K562 treated with DMSO at 1 percent for 12 hours (cell line): ENCODE results near the gene NCL. TPM values are rescaled to one million over a fixed set of nuclear protein-coding genes. Genes with fewer than 3 reads are reported as not detected.

Experiments
- total RNA-seq: library from RNA; unstranded; fragments of 300-600 nt; gene quantifications from 2 replicates; pipeline ENCODE4 v1.2.3, GENCODE V29; 2022; ENCODE audit not compliant: insufficient read depth

The NCL gene, protein sequence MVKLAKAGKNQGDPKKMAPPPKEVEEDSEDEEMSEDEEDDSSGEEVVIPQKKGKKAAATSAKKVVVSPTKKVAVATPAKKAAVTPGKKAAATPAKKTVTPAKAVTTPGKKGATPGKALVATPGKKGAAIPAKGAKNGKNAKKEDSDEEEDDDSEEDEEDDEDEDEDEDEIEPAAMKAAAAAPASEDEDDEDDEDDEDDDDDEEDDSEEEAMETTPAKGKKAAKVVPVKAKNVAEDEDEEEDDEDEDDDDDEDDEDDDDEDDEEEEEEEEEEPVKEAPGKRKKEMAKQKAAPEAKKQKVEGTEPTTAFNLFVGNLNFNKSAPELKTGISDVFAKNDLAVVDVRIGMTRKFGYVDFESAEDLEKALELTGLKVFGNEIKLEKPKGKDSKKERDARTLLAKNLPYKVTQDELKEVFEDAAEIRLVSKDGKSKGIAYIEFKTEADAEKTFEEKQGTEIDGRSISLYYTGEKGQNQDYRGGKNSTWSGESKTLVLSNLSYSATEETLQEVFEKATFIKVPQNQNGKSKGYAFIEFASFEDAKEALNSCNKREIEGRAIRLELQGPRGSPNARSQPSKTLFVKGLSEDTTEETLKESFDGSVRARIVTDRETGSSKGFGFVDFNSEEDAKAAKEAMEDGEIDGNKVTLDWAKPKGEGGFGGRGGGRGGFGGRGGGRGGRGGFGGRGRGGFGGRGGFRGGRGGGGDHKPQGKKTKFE
- 66.9 and 145 TPM in 2 replicates for total RNA-seq

DNA sequence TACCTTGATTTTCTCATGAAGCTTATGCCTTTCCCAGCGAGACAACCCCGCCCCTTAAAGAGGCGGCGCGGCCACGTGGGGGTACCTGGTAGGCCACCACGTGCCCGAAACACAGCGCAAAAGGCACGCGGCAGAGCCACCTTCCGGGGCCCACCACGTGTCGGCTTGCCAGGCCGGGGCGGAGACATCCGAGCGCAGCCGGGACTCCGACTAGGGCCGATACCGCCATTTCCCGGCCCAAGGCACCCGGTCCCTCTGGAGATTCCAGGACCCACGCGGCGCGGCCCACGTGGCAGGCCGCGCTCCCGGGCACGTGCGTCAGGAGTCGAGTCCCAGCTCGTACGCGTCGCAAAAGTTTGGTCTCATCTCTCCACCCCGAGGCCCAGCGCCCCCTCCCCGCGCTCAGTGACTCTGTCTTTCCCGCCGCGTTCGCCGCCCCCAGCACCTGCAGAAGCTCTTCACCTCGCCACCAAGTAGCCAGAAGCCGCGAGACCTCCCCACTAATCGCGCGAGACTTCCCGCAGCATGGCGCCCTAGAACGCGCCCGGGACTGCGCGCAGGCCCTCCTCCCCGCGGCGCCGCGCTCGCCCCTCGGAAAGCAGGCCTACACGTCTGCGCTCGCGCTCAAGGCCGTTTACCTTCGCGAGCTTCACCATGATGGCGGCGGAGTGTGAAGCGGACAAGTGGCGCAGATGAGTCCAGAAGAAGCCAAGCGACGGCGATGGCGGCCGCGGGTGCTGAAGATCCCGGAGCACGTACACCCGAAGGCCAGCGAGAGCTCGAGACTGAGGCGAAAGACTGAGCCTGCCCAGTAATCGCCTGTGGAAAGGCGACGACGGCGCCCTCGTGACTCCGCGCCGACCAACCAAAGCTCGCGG lies at the start of gene NCL:
NCL (minus strand) TSS at position 787 of the 878 bp plus-strand sequence; CDS start at position 656, 131 bp downstream.

Other genes starting within 250 kb of the NCL start
- not detected in 2 replicates for gene B3GNT7, start 68.8 kb downstream of the NCL start, total RNA-seq
- gene NMUR1, start 66.0 kb upstream of the NCL start, total RNA-seq = 0.53 TPM in 1 of 2 replicates, not detected in the other
- not detected in 2 replicates for gene TEX44, start 128.4 kb upstream of the NCL start, total RNA-seq
- gene PTMA, start 244.0 kb upstream of the NCL start, total RNA-seq = 395 and 464 TPM in 2 replicates